ENCODE results near the gene SPP2. TPM values are rescaled to one million over a fixed set of nuclear protein-coding genes. Genes with fewer than 3 reads are reported as not detected.

SPP2 gene
- total RNA-seq (under 1 TPM in 1 of 5 donors, not detected in 4; 0.73 TPM), polyA plus RNA-seq (not detected)
- long read RNA-seq, donor 1: 0 reads
- long read RNA-seq, donor 2: 0 reads
- long read RNA-seq, donor 3: 0 reads
- long read RNA-seq, donor 4: 0 reads
- long read RNA-seq, donor 5: 0 reads
- long read RNA-seq, donor 6: 0 reads
- long read RNA-seq, donor 7: 0 reads
- long read RNA-seq, donor 8: 0 reads
- long read RNA-seq, donor 9: 0 reads
- long read RNA-seq, donor 10: 0 reads

GRCh38 chr2:234050455-234051135, at the start of gene SPP2:
TSS of gene SPP2 (plus strand) at chr2:234050702. CDS start at chr2:234050787, 85 bp downstream.
- Histone ChIP-seq H3K4me3 (no peak within 1 kb of the TSS), H3K27me3 (peaks cover 0 to 4% (median 0%) of the 10 kb centered on the region in 3 donors), H3K27ac (no peak within 1 kb of the TSS), H3K9me3 (no peaks in the 10 kb centered on the region), H3K36me3 (no peaks in the 10 kb centered on the region), H3K4me1 (no peaks in the 10 kb centered on the region)
- intact Hi-C loops (cut with DNase I; ENCODE audit: low total_unique reads): no loop called here
- TF ChIP-seq POLR2AphosphoS5 (IDR thresholded peaks at IDR 0.05) (no peak), POLR2A (IDR thresholded peaks at IDR 0.05) (no peak), CTCF (IDR thresholded peaks at IDR 0.05) (no peak), EP300 (IDR thresholded peaks at IDR 0.05) (no peak)
- DNase-seq: no peak
- 84 to 91% (median 90%) methylated on average over 9 of the region's 9 CpGs for WGBS, 5 donors

- Histone ChIP-seq H3K36me3 (no peaks in the 10 kb centered on the region), H3K9me3 (no peaks in the 10 kb centered on the region), H3K4me1 (no peaks in the 10 kb centered on the region), H3K27me3 (peaks cover 0 to 7% (median 0%) of the 10 kb centered on the region in 3 donors), H3K27ac (no peak overlapping the region), H3K4me3 (no peak overlapping the region)
- DNase-seq: no peak
- WGBS, 5 donors: 80 to 93% (median 91%) methylated on average over 8 of the region's 8 CpGs
- intact Hi-C loops (cut with DNase I; ENCODE audit: low total_unique reads): no loop called here
- TF ChIP-seq EP300 (IDR thresholded peaks at IDR 0.05) (no peak), POLR2A (IDR thresholded peaks at IDR 0.05) (no peak), CTCF (IDR thresholded peaks at IDR 0.05) (no peak), POLR2AphosphoS5 (IDR thresholded peaks at IDR 0.05) (no peak)
Observed at GRCh38 chr2:234001380-234002160, 48.9 kb upstream of the SPP2 start.

GRCh38 chr2:234002281-234002680, 48.2 kb upstream of the SPP2 start:
- no peaks in the 10 kb centered on the region for H3K36me3 ChIP-seq
- TF ChIP-seq EP300 (IDR thresholded peaks at IDR 0.05): no peak
- TF ChIP-seq POLR2A (IDR thresholded peaks at IDR 0.05): no peak
- no peak overlapping the region for H3K4me3 ChIP-seq
- peaks cover 0 to 7% (median 0%) of the 10 kb centered on the region in 3 donors for H3K27me3 ChIP-seq
- intact Hi-C loops (cut with DNase I; ENCODE audit: low total_unique reads): no loop called here
- no peak overlapping the region for H3K27ac ChIP-seq
- H3K4me1 ChIP-seq: no peaks in the 10 kb centered on the region
- no peaks in the 10 kb centered on the region for H3K9me3 ChIP-seq
- no peak for DNase-seq
- WGBS, 5 donors: 78 to 93% (median 88%) methylated on average over 4 of the region's 4 CpGs

GRCh38 chr2:234003972-234004617, 46.4 kb upstream of the SPP2 start:
- H3K4me1 ChIP-seq: no peaks in the 10 kb centered on the region
- H3K27ac ChIP-seq: no peak overlapping the region
- H3K36me3 ChIP-seq: no peaks in the 10 kb centered on the region
- no peaks in the 10 kb centered on the region for H3K9me3 ChIP-seq
- 33 to 56% (median 49%) methylated on average over 8 of the region's 8 CpGs for WGBS, 5 donors
- peaks cover 0 to 7% (median 0%) of the 10 kb centered on the region in 3 donors for H3K27me3 ChIP-seq
- TF ChIP-seq CTCF (IDR thresholded peaks at IDR 0.05) (no peak), POLR2AphosphoS5 (IDR thresholded peaks at IDR 0.05) (no peak), POLR2A (IDR thresholded peaks at IDR 0.05) (no peak), EP300 (IDR thresholded peaks at IDR 0.05) (no peak)
- no peak overlapping the region for H3K4me3 ChIP-seq
- intact Hi-C loops (cut with DNase I; ENCODE audit: low total_unique reads): no loop called here
- DNase-seq: no peak

Measured in stomach (tissue), 19 donors.